K562 (cell line): ENCODE results near the gene ADGRD1.

ENCODE experiments used
- CHAMP1 ChIP-seq: fragments of 450-650 bp; IDR thresholded peaks from 2 replicates; pipeline ENCODE4 v1.6.1; 2016; ENCODE audit warnings: mild to moderate bottlenecking
- CTCF ChIP-seq, 3 experiments: IDR thresholded peaks in 2 of 3; conservative IDR thresholded peaks in 1 of 3; 2 replicates each; pipeline ENCODE4 v1.5.1; 2011 to 2012; ENCODE audit warnings: low read length in 3 of 3, mild to moderate bottlenecking in 3 of 3, control low read depth in 2 of 3, improper control_type of control experiment in 1 of 3, inconsistent platforms in 1 of 3, low read depth in 1 of 3, mixed read lengths in 1 of 3, moderate library complexity in 1 of 3; ENCODE audit not compliant: insufficient read depth in 2 of 3
- E4F1 ChIP-seq: fragments of 250-450 bp; sonication (Bioruptor Pico); IDR thresholded peaks from 2 replicates; pipeline ENCODE4 v1.5.0; 2021; ENCODE audit warnings: mild to moderate bottlenecking, borderline replicate concordance
- EHMT2 ChIP-seq: fragments of 450-650 bp; IDR thresholded peaks from 2 replicates; pipeline ENCODE4 v1.6.1; 2018; ENCODE audit warnings: antibody characterized with exemption
- EP300 ChIP-seq: IDR thresholded peaks from 2 replicates; pipeline ENCODE4 v1.6.1; 2012; ENCODE audit warnings: low read length, improper control_type of control experiment
- FOS ChIP-seq: IDR thresholded peaks from 3 replicates; pipeline ENCODE4 v1.6.1; 2011; ENCODE audit not compliant: insufficient read length; ENCODE audit errors: extremely low read depth
- MCM2 ChIP-seq: fragments of 450-650 bp; IDR thresholded peaks from 2 replicates; pipeline ENCODE4 v1.6.1; 2017; ENCODE audit warnings: low read depth, mild to moderate bottlenecking
- NR3C1 ChIP-seq: sonication (generic); formaldehyde crosslinking; IDR thresholded peaks from 2 replicates; pipeline ENCODE4 v1.8.1; 2022; ENCODE audit warnings: missing genetic modification reagents
- PBX2 ChIP-seq, 2 experiments: IDR thresholded peaks in 1 of 2; conservative IDR thresholded peaks in 1 of 2; 2 replicates each; pipeline ENCODE4 v1.6.1; 2016; ENCODE audit warnings: low read depth in 2 of 2, mild to moderate bottlenecking in 1 of 2, missing compliant biosample characterization in 1 of 2, missing genetic modification characterization in 1 of 2, moderate library complexity in 1 of 2
- TF ChIP-seq, protein P1 (sequence below): fragments of 250-450 bp; sonication (Bioruptor Pico); IDR thresholded peaks from 2 replicates; pipeline ENCODE4 v1.4.0; 2020
- TF ChIP-seq, protein P2 (sequence below): sonication (generic); formaldehyde crosslinking; IDR thresholded peaks from 2 replicates; pipeline ENCODE4 v1.8.0; 2022; ENCODE audit warnings: missing genetic modification reagents, mild to moderate bottlenecking, moderate library complexity, borderline replicate concordance

GRCh38 chr12:131075194-131075593 is 121.5 kb downstream of the ADGRD1 start:
- TF ChIP-seq FOS (no peak), MCM2 (no peak), EHMT2 (no peak), E4F1 (no peak), EP300 (no peak), PBX2 (CRISPR knock-in tag; IDR thresholded peaks at IDR 0.05; ENCODE audit: low read depth) (no peak), PBX2 (tag; conservative IDR thresholded peaks at IDR 0.05; ENCODE audit: low read depth) (no peak), NR3C1 (CRISPR knock-in tag) (no peak), CTCF (IDR thresholded peaks at IDR 0.05 in 2 of 3, conservative IDR thresholded peaks at IDR 0.05 in 1 of 3; ENCODE audit: insufficient read depth in 2 of 3, low read depth in 1 of 3, low read length in 3 of 3) (no peak), CHAMP1 (no peak)
- TF ChIP-seq, protein P1, sequence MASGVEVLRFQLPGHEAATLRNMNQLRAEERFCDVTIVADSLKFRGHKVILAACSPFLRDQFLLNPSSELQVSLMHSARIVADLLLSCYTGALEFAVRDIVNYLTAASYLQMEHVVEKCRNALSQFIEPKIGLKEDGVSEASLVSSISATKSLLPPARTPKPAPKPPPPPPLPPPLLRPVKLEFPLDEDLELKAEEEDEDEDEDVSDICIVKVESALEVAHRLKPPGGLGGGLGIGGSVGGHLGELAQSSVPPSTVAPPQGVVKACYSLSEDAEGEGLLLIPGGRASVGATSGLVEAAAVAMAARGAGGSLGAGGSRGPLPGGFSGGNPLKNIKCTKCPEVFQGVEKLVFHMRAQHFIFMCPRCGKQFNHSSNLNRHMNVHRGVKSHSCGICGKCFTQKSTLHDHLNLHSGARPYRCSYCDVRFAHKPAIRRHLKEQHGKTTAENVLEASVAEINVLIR (CRISPR knock-in tag) = no peak
- TF ChIP-seq, protein P2, sequence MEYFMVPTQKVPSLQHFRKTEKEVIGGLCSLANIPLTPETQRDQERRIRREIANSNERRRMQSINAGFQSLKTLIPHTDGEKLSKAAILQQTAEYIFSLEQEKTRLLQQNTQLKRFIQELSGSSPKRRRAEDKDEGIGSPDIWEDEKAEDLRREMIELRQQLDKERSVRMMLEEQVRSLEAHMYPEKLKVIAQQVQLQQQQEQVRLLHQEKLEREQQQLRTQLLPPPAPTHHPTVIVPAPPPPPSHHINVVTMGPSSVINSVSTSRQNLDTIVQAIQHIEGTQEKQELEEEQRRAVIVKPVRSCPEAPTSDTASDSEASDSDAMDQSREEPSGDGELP (CRISPR knock-in tag) = no peak
